Ovary (tissue), 3 donors: ENCODE data around the gene STXBP1.

Source experiments
- EP300 ChIP-seq: sonication (generic); formaldehyde crosslinking; IDR thresholded peaks from one replicate; pipeline ENCODE4 v1.6.1; 2017; ENCODE audit warnings: antibody characterized with exemption
- TF ChIP-seq, protein P1 (sequence below), 3 donors: fragments of 450-650 bp in 2 of 3; fragments of 200-600 bp in 1 of 3; IDR thresholded peaks; one replicate each; pipeline versions ENCODE4 v1.5.1 to v1.8.0; 2016 to 2022; ENCODE audit warnings: antibody characterized with exemption in 3 of 3, mild to moderate bottlenecking in 1 of 3
- donor health status: DM: no; HTN: no; CAD: no.

DNA sequence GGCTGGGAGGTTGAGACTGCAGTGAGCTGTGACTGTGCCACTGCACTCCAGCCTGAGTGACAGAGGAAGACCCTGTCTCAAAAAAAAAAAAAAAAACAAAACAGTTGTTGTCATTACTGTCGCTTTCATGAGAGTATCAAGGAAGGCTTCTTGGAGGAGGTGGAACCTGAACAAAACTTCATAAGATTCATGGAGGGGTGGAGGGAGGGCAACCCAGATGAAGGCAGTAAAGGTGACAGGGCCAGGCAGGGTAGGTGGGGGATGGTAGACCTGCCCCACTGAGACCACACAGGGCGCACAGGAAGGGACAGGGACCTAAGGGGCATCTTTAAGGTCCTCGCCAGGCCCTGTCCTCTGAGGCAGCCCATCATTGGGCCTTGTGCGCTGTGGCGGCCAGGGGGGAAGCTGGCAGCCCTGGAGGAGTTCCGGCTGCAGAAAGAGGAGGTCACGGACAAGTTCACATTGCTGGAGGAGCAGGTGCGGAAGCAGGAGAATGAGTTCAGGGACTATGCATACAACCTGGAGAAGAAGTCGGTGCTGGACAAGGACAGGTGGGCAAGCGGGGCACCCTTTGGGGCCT, 98.2 kb downstream of the STXBP1 start:
- TF ChIP-seq, protein P1, sequence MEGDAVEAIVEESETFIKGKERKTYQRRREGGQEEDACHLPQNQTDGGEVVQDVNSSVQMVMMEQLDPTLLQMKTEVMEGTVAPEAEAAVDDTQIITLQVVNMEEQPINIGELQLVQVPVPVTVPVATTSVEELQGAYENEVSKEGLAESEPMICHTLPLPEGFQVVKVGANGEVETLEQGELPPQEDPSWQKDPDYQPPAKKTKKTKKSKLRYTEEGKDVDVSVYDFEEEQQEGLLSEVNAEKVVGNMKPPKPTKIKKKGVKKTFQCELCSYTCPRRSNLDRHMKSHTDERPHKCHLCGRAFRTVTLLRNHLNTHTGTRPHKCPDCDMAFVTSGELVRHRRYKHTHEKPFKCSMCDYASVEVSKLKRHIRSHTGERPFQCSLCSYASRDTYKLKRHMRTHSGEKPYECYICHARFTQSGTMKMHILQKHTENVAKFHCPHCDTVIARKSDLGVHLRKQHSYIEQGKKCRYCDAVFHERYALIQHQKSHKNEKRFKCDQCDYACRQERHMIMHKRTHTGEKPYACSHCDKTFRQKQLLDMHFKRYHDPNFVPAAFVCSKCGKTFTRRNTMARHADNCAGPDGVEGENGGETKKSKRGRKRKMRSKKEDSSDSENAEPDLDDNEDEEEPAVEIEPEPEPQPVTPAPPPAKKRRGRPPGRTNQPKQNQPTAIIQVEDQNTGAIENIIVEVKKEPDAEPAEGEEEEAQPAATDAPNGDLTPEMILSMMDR (IDR thresholded peaks at IDR 0.05): no peak
- TF ChIP-seq EP300: no peak
